Measurements from ENCODE around the gene ACACB.

GRCh38 chr12:109150124-109150640 lies 33.8 kb downstream of the ACACB start:
- no peak for TF ChIP-seq CTCF (IDR thresholded peaks at IDR 0.05)
- TF ChIP-seq POLR2A (IDR thresholded peaks at IDR 0.05) = no peak
- no peak for TF ChIP-seq POLR2AphosphoS5 (IDR thresholded peaks at IDR 0.05; ENCODE audit: insufficient read depth in 1 of 2, low read depth in 1 of 2)

All from vagina (tissue), 2 donors.